ENCODE data around the gene AMPH.

DNA sequence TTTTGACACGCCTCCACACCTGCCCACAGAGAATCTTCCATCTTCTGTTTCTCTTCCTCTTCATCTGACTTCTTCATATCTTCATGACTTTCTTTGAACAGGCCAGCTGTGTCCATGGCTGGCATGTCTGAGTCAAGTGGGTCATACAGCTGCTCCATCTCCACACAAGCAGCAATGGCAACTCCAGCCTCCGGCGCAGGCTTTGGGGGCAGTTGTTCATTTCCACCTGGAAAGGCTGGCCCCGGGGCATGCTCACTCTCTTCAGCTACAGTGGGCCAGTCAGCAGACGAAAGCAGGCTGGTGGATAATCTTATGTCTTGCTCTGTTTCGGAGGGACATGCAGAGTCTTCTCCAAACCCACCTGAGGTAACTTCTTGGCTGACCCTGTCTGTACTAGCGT lies 202.1 kb downstream of the AMPH start:
- TF ChIP-seq, protein P1, sequence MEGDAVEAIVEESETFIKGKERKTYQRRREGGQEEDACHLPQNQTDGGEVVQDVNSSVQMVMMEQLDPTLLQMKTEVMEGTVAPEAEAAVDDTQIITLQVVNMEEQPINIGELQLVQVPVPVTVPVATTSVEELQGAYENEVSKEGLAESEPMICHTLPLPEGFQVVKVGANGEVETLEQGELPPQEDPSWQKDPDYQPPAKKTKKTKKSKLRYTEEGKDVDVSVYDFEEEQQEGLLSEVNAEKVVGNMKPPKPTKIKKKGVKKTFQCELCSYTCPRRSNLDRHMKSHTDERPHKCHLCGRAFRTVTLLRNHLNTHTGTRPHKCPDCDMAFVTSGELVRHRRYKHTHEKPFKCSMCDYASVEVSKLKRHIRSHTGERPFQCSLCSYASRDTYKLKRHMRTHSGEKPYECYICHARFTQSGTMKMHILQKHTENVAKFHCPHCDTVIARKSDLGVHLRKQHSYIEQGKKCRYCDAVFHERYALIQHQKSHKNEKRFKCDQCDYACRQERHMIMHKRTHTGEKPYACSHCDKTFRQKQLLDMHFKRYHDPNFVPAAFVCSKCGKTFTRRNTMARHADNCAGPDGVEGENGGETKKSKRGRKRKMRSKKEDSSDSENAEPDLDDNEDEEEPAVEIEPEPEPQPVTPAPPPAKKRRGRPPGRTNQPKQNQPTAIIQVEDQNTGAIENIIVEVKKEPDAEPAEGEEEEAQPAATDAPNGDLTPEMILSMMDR (IDR thresholded peaks at IDR 0.05; ENCODE audit: insufficient read depth, low read length, poor library complexity, severe bottlenecking), result no peak
- TF ChIP-seq EZH2phosphoT487 (conservative IDR thresholded peaks at IDR 0.05; ENCODE audit: low read length), result no peak

All from SU-DHL-6 (cell line).